Lung (tissue), 12 donors: ENCODE data around the gene TBX4. TPM values are rescaled to one million over a fixed set of nuclear protein-coding genes. Genes with fewer than 3 reads are reported as not detected.

ENCODE experiments used
- ATAC-seq: fragments of 200-7000 bp; cut with Tn5 transposase; one replicate; pipeline ENCODE4 v1.9.1; 2020; ENCODE audit warnings: moderate number of reproducible peaks; ENCODE audit not compliant: insufficient read depth, low FRiP score
- DNase-seq, 3 donors: peaks; one replicate each; pipeline ENCODE4 v3.0.0-alpha.2; 2013 to 2017
- H3K27ac ChIP-seq, 2 donors: one replicate each; pipeline ENCODE4 v1.5.1; 2013; ENCODE audit warnings: mild to moderate bottlenecking in 2 of 2, moderate library complexity in 2 of 2, control low read depth in 1 of 2, inconsistent platforms in 1 of 2, low read depth in 1 of 2, low read length in 1 of 2
- H3K27me3 ChIP-seq, 3 donors: one replicate each; pipeline ENCODE4 v1.5.1; 2013; ENCODE audit warnings: low read length in 2 of 3; ENCODE audit not compliant: control insufficient read depth in 3 of 3, insufficient read depth in 3 of 3
- H3K36me3 ChIP-seq, 4 donors: one replicate each; pipeline ENCODE4 v1.5.1; 2013; ENCODE audit warnings: low read length in 4 of 4, mild to moderate bottlenecking in 1 of 4, moderate library complexity in 1 of 4; ENCODE audit not compliant: control insufficient read depth in 4 of 4, insufficient read depth in 4 of 4
- H3K4me1 ChIP-seq, 5 donors: one replicate each; pipeline ENCODE4 v1.5.1; 2013; ENCODE audit warnings: low read length in 5 of 5, mild to moderate bottlenecking in 2 of 5, moderate library complexity in 1 of 5; ENCODE audit not compliant: control insufficient read depth in 5 of 5, insufficient read depth in 5 of 5
- H3K4me3 ChIP-seq: one replicate; pipeline ENCODE4 v1.5.1; 2013; ENCODE audit warnings: mild to moderate bottlenecking, control low read depth, moderate library complexity
- H3K9ac ChIP-seq, 2 donors: one replicate each; pipeline ENCODE4 v1.5.1; 2013; ENCODE audit warnings: low read length in 2 of 2, control low read depth in 1 of 2; ENCODE audit not compliant: insufficient read depth in 1 of 2
- H3K9me3 ChIP-seq, 4 donors: one replicate each; pipeline ENCODE4 v1.5.1; 2013; ENCODE audit warnings: low read length in 3 of 4, mild to moderate bottlenecking in 1 of 4, moderate library complexity in 1 of 4; ENCODE audit not compliant: control insufficient read depth in 4 of 4, insufficient read depth in 3 of 4
- WGBS, 2 donors: extraction: QIAGEN DNeasy Blood & Tissue Kit; methylation state at CpG; one replicate each; pipeline ENCODE4 v1.1.7; 2013; 5-methylcytosine and 5-hydroxymethylcytosine counted together
- polyA plus RNA-seq, 2 donors: library from polyadenylated mRNA; stranded (reverse); fragments of 200-250 nt; gene quantifications; one replicate each; pipeline ENCODE4 v1.2.1, GENCODE V29; 2013
- total RNA-seq, 2 donors: library from RNA; depleted of rRNA in 1 of 2; stranded (reverse); fragments of >200 nt in 1 of 2; gene quantifications; one replicate each; pipeline ENCODE4 v1.2.1, GENCODE V29; 2014 to 2021
- TF ChIP-seq, protein P1 (sequence below): IDR thresholded peaks from 2 replicates; pipeline ENCODE4 v1.5.1; 2012; ENCODE audit warnings: mild to moderate bottlenecking; ENCODE audit errors: control extremely low read depth, extremely low read depth
- donor health status: control.
- donor health status: control.
- donor health status: Bipolar disorder and iron deficiency.
- donor health status: healthy.
- donor health status: DM: yes; HTN: yes; CAD: no.

The TBX4 gene
- total and polyA plus RNA-seq, 4 donors = 6.1 to 53.7 (median 22.0) TPM

DNA sequence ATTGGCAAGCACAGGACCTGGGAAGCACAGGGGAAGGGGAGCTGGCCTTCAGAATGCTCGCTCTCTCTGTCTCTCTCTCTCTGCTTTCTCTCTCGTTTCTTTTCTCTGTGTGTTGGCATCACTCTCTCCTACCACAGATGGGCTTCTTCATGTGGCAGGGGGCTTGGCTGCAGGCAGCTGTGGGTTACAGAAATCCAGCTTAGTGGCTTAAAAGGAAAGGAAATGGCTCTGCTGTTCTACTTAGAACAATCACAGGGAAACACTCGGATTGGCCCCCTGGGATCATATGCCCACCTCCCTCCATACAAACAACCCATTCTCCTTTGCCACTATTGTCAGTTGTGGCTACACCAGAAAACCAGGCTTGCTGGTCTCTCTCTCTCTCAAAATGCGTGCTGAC lies 32.2 kb upstream of the TBX4 start:
- peak; percentile 75 to 86 (median 85) for DNase-seq
- WGBS, 2 donors = 65 to 83% methylated on average over 4 of the region's 4 CpGs
- no peaks in the 10 kb centered on the region for H3K36me3 ChIP-seq
- H3K4me3 ChIP-seq = no peak overlapping the region
- H3K9me3 ChIP-seq = no peaks in the 10 kb centered on the region
- H3K27ac ChIP-seq = no peak overlapping the region
- ATAC-seq = no peak
- peaks cover 0 to 4% (median 4%) of the 10 kb centered on the region in 3 donors for H3K27me3 ChIP-seq
- peak overlapping the region in 1 of 2 donors; percentile 43 for H3K9ac ChIP-seq
- TF ChIP-seq, protein P1, sequence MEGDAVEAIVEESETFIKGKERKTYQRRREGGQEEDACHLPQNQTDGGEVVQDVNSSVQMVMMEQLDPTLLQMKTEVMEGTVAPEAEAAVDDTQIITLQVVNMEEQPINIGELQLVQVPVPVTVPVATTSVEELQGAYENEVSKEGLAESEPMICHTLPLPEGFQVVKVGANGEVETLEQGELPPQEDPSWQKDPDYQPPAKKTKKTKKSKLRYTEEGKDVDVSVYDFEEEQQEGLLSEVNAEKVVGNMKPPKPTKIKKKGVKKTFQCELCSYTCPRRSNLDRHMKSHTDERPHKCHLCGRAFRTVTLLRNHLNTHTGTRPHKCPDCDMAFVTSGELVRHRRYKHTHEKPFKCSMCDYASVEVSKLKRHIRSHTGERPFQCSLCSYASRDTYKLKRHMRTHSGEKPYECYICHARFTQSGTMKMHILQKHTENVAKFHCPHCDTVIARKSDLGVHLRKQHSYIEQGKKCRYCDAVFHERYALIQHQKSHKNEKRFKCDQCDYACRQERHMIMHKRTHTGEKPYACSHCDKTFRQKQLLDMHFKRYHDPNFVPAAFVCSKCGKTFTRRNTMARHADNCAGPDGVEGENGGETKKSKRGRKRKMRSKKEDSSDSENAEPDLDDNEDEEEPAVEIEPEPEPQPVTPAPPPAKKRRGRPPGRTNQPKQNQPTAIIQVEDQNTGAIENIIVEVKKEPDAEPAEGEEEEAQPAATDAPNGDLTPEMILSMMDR = no peak
- H3K4me1 ChIP-seq = peaks cover 0 to 36% (median 16%) of the 10 kb centered on the region in 5 donors

DNA sequence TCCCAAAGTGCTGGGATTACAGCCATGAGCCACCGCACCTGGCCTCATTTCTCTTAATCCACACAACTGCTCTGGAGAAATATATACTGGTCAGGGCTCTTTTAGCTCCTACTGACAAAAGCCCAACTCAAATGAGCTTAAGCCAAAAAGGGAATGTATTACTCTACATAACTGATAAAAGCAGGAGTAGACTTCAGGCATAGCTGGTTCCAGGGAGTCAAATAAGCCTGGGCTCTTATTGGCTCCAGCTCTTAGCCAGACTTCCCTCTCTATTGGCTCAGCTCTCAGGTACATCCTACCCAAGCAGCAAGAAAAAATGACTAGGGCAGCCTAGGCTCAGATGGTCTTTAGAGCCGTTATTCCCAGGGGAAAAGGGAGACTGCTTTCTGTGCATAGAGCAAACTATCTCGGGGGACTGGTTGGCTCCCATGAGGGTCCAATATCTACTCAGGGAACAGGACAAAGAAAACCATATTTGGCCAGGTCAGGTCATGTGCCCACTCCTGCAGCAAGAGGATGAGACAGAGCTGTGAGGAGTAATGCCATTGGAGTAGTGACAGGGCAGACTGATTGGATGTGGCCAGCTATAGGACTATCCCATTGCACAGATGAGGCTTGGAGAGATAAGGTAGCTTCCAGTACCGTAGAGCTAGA lies 31.4 kb upstream of the TBX4 start:
- H3K4me1 ChIP-seq = peaks cover 0 to 28% (median 9%) of the 10 kb centered on the region in 5 donors
- peak in 2 of 3 donors; percentile 12 to 16 for DNase-seq
- WGBS, 2 donors = 83 to 94% methylated on average over 4 of the region's 4 CpGs
- H3K36me3 ChIP-seq = no peaks in the 10 kb centered on the region
- TF ChIP-seq, protein P1 = no peak
- H3K27me3 ChIP-seq = peaks cover 0 to 4% (median 4%) of the 10 kb centered on the region in 3 donors
- ATAC-seq = no peak
- H3K9ac ChIP-seq = no peak overlapping the region
- no peak overlapping the region for H3K4me3 ChIP-seq
- no peaks in the 10 kb centered on the region for H3K9me3 ChIP-seq
- H3K27ac ChIP-seq = no peak overlapping the region

DNA sequence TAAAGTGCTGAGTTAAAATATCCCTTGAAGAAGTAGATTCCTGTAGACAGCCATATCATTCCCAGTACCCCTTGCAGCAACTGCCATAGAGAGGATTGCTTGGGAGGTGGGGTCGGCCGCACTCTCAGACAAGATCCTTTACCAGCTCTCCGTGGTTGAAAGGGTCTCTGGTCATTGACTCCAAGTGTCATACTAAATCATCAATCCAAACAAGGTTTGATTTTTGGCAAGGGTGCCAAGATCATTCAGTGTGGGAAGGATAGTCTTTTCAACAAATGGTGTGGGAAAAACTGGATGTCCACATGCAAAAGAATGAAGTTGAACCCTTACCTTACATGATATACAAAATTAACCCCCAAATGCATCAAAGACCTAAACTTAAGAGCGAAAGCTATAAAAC lies 30.8 kb upstream of the TBX4 start:
- Histone ChIP-seq H3K9me3 (no peaks in the 10 kb centered on the region), H3K27ac (no peak overlapping the region), H3K36me3 (no peaks in the 10 kb centered on the region), H3K27me3 (peaks cover 0 to 4% (median 4%) of the 10 kb centered on the region in 3 donors), H3K4me1 (peaks cover 0 to 22% (median 4%) of the 10 kb centered on the region in 5 donors), H3K9ac (no peak overlapping the region), H3K4me3 (no peak overlapping the region)
- WGBS, 2 donors = 85 to 91% methylated on average over 4 of the region's 4 CpGs
- ATAC-seq (no peak), DNase-seq (no peak)
- TF ChIP-seq, protein P1 = no peak
